ENCODE results near the gene DLG3.

- TF ChIP-seq CTCF (IDR thresholded peaks at IDR 0.05 in 4 of 5, conservative IDR thresholded peaks at IDR 0.05 in 1 of 5) (no peak), POLR2A (IDR thresholded peaks at IDR 0.05) (no peak)
These were observed 1.3 kb downstream of the DLG3 start for GRCh38 chrX:70445951-70446350.
